ENCODE results near the gene TREML1. TPM values are rescaled to one million over a fixed set of nuclear protein-coding genes. Genes with fewer than 3 reads are reported as not detected.

TREML1 gene
- total and polyA plus RNA-seq, 11 donors, result 0.07 to 0.29 TPM; not detected in 9

GRCh38 chr6:41161380-41161779 is 7.2 kb upstream of the TREML1 start:
- Histone ChIP-seq H3K9me3 (no peaks in the 10 kb centered on the region), H3K27me3 (peaks cover 0 to 33% (median 2%) of the 10 kb centered on the region in 9 donors), H3K4me3 (no peak overlapping the region), H3K27ac (no peak overlapping the region), H3K36me3 (no peaks in the 10 kb centered on the region), H3K4me1 (peaks cover 0 to 16% (median 0%) of the 10 kb centered on the region in 12 donors)
- intact Hi-C loops (cut with DNase I), result no loop called here
- DNase-seq (no peak), ATAC-seq (no peak)
- WGBS, 4 donors, result 86 to 92% (median 89%) methylated on average over 8 to 10 of the region's 10 CpGs
- TF ChIP-seq POLR2A (IDR thresholded peaks at IDR 0.05), result no peak
- no peak for TF ChIP-seq CTCF (IDR thresholded peaks at IDR 0.05)

GRCh38 chr6:41160933-41161332 is 6.8 kb upstream of the TREML1 start:
- peaks cover 0 to 16% (median 0%) of the 10 kb centered on the region in 12 donors for H3K4me1 ChIP-seq
- WGBS, 4 donors, result 68 to 81% (median 76%) methylated on average over 3 of the region's 3 CpGs
- peaks cover 0 to 34% (median 2%) of the 10 kb centered on the region in 9 donors for H3K27me3 ChIP-seq
- no peak overlapping the region for H3K4me3 ChIP-seq
- H3K27ac ChIP-seq, result no peak overlapping the region
- intact Hi-C loops (cut with DNase I), result no loop called here
- H3K9me3 ChIP-seq, result no peaks in the 10 kb centered on the region
- DNase-seq (no peak), ATAC-seq (no peak)
- H3K36me3 ChIP-seq, result no peaks in the 10 kb centered on the region
- no peak for TF ChIP-seq POLR2A (IDR thresholded peaks at IDR 0.05)

- TF ChIP-seq CTCF (IDR thresholded peaks at IDR 0.05), result no peak
- TF ChIP-seq POLR2A (IDR thresholded peaks at IDR 0.05), result no peak
- 52 to 77% (median 55%) methylated on average over 9 to 12 of the region's 12 CpGs for WGBS, 4 donors
- intact Hi-C loops (cut with DNase I), result no loop called here
- DNase-seq (no peak), ATAC-seq (no peak)
- Histone ChIP-seq H3K27ac (no peak overlapping the region), H3K4me1 (peaks cover 0 to 16% (median 0%) of the 10 kb centered on the region in 12 donors), H3K27me3 (peaks cover 0 to 34% (median 2%) of the 10 kb centered on the region in 9 donors), H3K4me3 (no peak overlapping the region), H3K36me3 (no peaks in the 10 kb centered on the region), H3K9me3 (no peaks in the 10 kb centered on the region)
Measured at GRCh38 chr6:41159415-41160082, 5.4 kb upstream of the TREML1 start.

GRCh38 chr6:41157323-41157722 is 3.2 kb upstream of the TREML1 start:
- peak in 3 of 4 donors; percentile 16 to 64 (median 43) for ATAC-seq
- Histone ChIP-seq H3K9me3 (no peaks in the 10 kb centered on the region), H3K4me3 (no peak overlapping the region), H3K4me1 (peaks cover 0 to 11% (median 0%) of the 10 kb centered on the region in 12 donors), H3K27ac (no peak overlapping the region), H3K27me3 (peaks cover 0 to 34% (median 2%) of the 10 kb centered on the region in 9 donors), H3K36me3 (no peaks in the 10 kb centered on the region)
- 78 to 84% (median 80%) methylated on average over 5 of the region's 5 CpGs for WGBS, 4 donors
- intact Hi-C loops (cut with DNase I), result no loop called here
- DNase-seq, result no peak
- TF ChIP-seq CTCF (IDR thresholded peaks at IDR 0.05) (no peak), POLR2A (IDR thresholded peaks at IDR 0.05) (no peak)
